Ovary (tissue), 9 donors: Measurements from ENCODE around the gene BACH2. TPM values are rescaled to one million over a fixed set of nuclear protein-coding genes. Genes with fewer than 3 reads are reported as not detected.
"Not testable (repeated sequence)": the region's sequence is repeated elsewhere in the genome, so short reads cannot be mapped to it uniquely, and the experiment has no call there.

ENCODE experiments used
- DNase-seq, 5 donors: peaks; one replicate each; pipeline ENCODE4 v3.0.0-alpha.2; 2019 to 2020
- H3K27ac ChIP-seq, 2 donors: fragments of 200-600 bp; one replicate each; pipeline versions ENCODE4 v1.5.1 to v1.8.0; 2019 to 2022
- H3K27me3 ChIP-seq: fragments of 200-600 bp; one replicate; pipeline ENCODE4 v1.8.0; 2022
- H3K36me3 ChIP-seq: fragments of 200-600 bp; sonication (generic); one replicate; pipeline ENCODE4 v1.5.1; 2019
- H3K4me1 ChIP-seq: one replicate; pipeline ENCODE4 v1.8.1; 2013; ENCODE audit warnings: mild to moderate bottlenecking, moderate library complexity; ENCODE audit not compliant: insufficient read depth
- H3K4me3 ChIP-seq: fragments of 200-600 bp; sonication (generic); one replicate; pipeline ENCODE4 v1.5.1; 2017
- H3K9me3 ChIP-seq, 2 donors: fragments of 200-600 bp in 1 of 2; sonication (generic) in 1 of 2; one replicate each; pipeline versions ENCODE4 v1.5.1 to v1.8.1; 2013 to 2019; ENCODE audit warnings: mild to moderate bottlenecking in 1 of 2, moderate library complexity in 1 of 2
- CTCF ChIP-seq, 3 donors: fragments of 450-650 bp in 2 of 3; fragments of 200-600 bp in 1 of 3; IDR thresholded peaks; one replicate each; pipeline versions ENCODE4 v1.5.1 to v1.8.0; 2016 to 2022; ENCODE audit warnings: antibody characterized with exemption in 3 of 3, mild to moderate bottlenecking in 1 of 3
- EP300 ChIP-seq: sonication (generic); formaldehyde crosslinking; IDR thresholded peaks from one replicate; pipeline ENCODE4 v1.6.1; 2017; ENCODE audit warnings: antibody characterized with exemption
- POLR2A ChIP-seq: fragments of 450-650 bp; IDR thresholded peaks from one replicate; pipeline ENCODE4 v1.6.1; 2017; ENCODE audit warnings: antibody characterized with exemption, mild to moderate bottlenecking, moderate library complexity
- WGBS, 3 donors: extraction: QIAGEN DNeasy Blood & Tissue Kit in 1 of 3; methylation state at CpG; one replicate each; pipeline versions ENCODE4 v1.1.5 to v1.1.7; 2013 to 2017; 5-methylcytosine and 5-hydroxymethylcytosine counted together
- intact Hi-C, 4 donors: fragments of 100-400 bp; cut with DNase I; formaldehyde crosslinking; loops; one replicate each; pipeline versions ENCODE4 v1.11.0 to v1.15.1; 2022 to 2023
- polyA plus RNA-seq, 2 donors: library from polyadenylated mRNA; stranded (reverse); fragments of 200-250 nt in 1 of 2; fragments of 350-450 nt in 1 of 2; fragmentation: Illumina TruSeq in 1 of 2; extraction: RNeasy Lipid Tissue Mini Kit (QIAGEN cat#74804) in 1 of 2; gene quantifications; one replicate each; pipeline ENCODE4 v1.2.3, GENCODE V29; 2013 to 2014
- total RNA-seq, 7 donors: library from RNA; depleted of rRNA in 2 of 7; stranded (reverse); fragments of >200 nt in 2 of 7; fragmentation: NEBNext Ultra II Directional in 3 of 7; extraction: Animal tissue kit (Norgen Biotek cat#: 25700) in 3 of 7; gene quantifications; one replicate each; pipeline versions ENCODE4 v1.1.0 to v1.2.4, GENCODE V29; 2016 to 2023
- donor health status: DM: no; HTN: no; CAD: no; lungs with moderate emphysema.
- donor health status: DM: no; HTN: no; CAD: no.
- donor health status: Bipolar disorder and iron deficiency.
- donor health status: DM: yes; HTN: yes; CAD: no.
- donor health status: DM: no; HTN: no; CAD: no.
- donor health status: DM: yes; HTN: yes; CAD: no.

Gene BACH2
- total and polyA plus RNA-seq, 9 donors: 2.6 to 19.2 (median 10.5) TPM

GRCh38 chr6:90118069-90118468, 178.6 kb downstream of the BACH2 start:
- TF ChIP-seq EP300: no peak
- TF ChIP-seq POLR2A: no peak
- TF ChIP-seq CTCF (IDR thresholded peaks at IDR 0.05): no peak
- intact Hi-C loops: no loop called here
- peaks cover 0 to 3% of the 10 kb centered on the region in 2 donors for H3K9me3 ChIP-seq
- no peak for DNase-seq
- no peaks in the 10 kb centered on the region for H3K4me1 ChIP-seq
- WGBS, 3 donors: 96 to 99% (median 98%) methylated on average over 1 of the region's 1 CpG
- H3K27ac ChIP-seq: no peak overlapping the region
- H3K36me3 ChIP-seq: no peaks in the 10 kb centered on the region
- no peaks in the 10 kb centered on the region for H3K27me3 ChIP-seq
- no peak overlapping the region for H3K4me3 ChIP-seq

GRCh38 chr6:90116126-90116525, 180.5 kb downstream of the BACH2 start:
- H3K27ac ChIP-seq, H3K36me3 ChIP-seq, H3K4me1 ChIP-seq, H3K9me3 ChIP-seq, H3K4me3 ChIP-seq, intact Hi-C loops, DNase-seq, H3K27me3 ChIP-seq: not testable (repeated sequence)
- WGBS, 3 donors: 78 to 96% (median 78%) methylated on average over 3 of the region's 3 CpGs

GRCh38 chr6:90113389-90113788, 183.3 kb downstream of the BACH2 start:
- intact Hi-C loops: no loop called here
- H3K27ac ChIP-seq: no peak overlapping the region
- H3K36me3 ChIP-seq: no peaks in the 10 kb centered on the region
- H3K4me1 ChIP-seq: no peaks in the 10 kb centered on the region
- no peak overlapping the region for H3K4me3 ChIP-seq
- no peak for DNase-seq
- H3K27me3 ChIP-seq: no peaks in the 10 kb centered on the region
- H3K9me3 ChIP-seq: peaks cover 0 to 3% of the 10 kb centered on the region in 2 donors
- TF ChIP-seq POLR2A (no peak), EP300 (no peak), CTCF (IDR thresholded peaks at IDR 0.05) (no peak)

GRCh38 chr6:90111387-90111786, 185.3 kb downstream of the BACH2 start:
- 94 to 98% (median 96%) methylated on average over 2 of the region's 2 CpGs for WGBS, 3 donors
- no peak for TF ChIP-seq POLR2A
- no peak for TF ChIP-seq EP300
- no peak for TF ChIP-seq CTCF (IDR thresholded peaks at IDR 0.05)
- intact Hi-C loops: no loop called here
- Histone ChIP-seq H3K4me1 (no peaks in the 10 kb centered on the region), H3K36me3 (no peaks in the 10 kb centered on the region), H3K9me3 (peaks cover 0 to 3% of the 10 kb centered on the region in 2 donors), H3K27me3 (no peaks in the 10 kb centered on the region), H3K27ac (no peak overlapping the region), H3K4me3 (no peak overlapping the region)
- no peak for DNase-seq

- peaks cover 0 to 3% of the 10 kb centered on the region in 2 donors for H3K9me3 ChIP-seq
- intact Hi-C loops: no loop called here
- H3K4me3 ChIP-seq: no peak overlapping the region
- H3K4me1 ChIP-seq: no peaks in the 10 kb centered on the region
- 94 to 96% (median 95%) methylated on average over 5 of the region's 5 CpGs for WGBS, 3 donors
- DNase-seq: no peak
- no peak overlapping the region for H3K27ac ChIP-seq
- TF ChIP-seq CTCF (IDR thresholded peaks at IDR 0.05): no peak
- no peak for TF ChIP-seq EP300
- no peak for TF ChIP-seq POLR2A
- no peaks in the 10 kb centered on the region for H3K36me3 ChIP-seq
- H3K27me3 ChIP-seq: no peaks in the 10 kb centered on the region
Measured at GRCh38 chr6:90110971-90111370, 185.7 kb downstream of the BACH2 start.
